ENCODE results near the gene MARCHF3.
"Not testable (repeated sequence)": the region's sequence is repeated elsewhere in the genome, so short reads cannot be mapped to it uniquely, and the experiment has no call there.

MARCHF3 gene

DNA sequence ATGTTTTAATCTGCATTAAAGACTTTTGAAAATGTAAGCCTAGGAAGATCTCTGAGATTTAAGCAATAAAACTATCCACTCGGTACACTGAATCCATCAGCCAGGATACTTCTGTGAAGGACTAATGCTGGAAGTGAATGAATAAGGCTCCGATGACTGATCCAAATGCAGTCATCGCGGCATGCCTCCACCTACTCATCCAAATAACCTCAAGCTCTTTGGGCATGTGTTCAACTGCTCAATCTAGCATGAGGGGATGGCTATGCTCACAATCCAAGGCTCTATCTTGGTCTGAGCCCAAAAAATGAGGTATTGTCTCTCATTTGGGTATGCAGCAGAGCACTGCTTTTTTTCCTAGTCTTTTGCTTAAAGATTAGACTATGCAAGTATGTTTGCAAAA is 19.2 kb downstream of the MARCHF3 start:
- DNase-seq: peak; percentile 68 to 90

DNA sequence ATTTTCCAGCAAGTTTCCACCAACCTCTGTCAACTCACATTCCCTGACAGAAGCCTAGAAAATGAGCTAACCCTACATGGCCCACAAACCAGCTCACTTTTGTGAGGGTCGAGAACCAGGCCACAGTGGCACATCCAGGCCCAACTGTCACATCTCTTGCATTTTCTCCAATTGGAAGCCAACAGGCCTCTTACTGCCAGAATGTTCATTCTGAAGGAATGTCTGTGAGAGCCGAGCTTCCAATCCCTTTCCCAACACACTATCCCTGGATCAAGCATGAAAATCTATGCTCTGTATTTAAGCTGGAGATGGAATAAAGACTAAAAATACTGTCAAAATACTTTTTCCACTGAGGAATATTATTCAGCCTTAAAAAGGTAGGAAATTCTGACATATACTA is 20.0 kb downstream of the MARCHF3 start:
- no peak for DNase-seq

DNA sequence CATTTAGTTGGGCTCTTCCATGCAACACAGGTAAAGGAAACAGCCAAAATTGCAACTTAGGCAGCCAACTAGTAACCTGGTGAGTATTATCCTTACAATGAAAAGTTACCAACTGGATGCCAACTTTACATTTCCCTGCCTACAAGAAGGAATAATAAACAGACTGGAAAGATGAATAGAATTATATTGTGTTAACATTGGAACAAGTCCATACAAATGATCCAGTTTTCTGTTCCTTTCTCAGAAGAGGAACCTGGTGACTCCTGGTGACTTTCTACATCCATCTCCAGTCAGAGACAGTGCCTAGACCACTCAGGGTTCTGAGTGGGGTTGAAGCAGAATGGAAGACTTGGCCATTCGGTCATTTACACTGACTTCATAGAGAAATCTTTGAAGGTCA is 20.6 kb downstream of the MARCHF3 start:
- DNase-seq: no peak

DNA sequence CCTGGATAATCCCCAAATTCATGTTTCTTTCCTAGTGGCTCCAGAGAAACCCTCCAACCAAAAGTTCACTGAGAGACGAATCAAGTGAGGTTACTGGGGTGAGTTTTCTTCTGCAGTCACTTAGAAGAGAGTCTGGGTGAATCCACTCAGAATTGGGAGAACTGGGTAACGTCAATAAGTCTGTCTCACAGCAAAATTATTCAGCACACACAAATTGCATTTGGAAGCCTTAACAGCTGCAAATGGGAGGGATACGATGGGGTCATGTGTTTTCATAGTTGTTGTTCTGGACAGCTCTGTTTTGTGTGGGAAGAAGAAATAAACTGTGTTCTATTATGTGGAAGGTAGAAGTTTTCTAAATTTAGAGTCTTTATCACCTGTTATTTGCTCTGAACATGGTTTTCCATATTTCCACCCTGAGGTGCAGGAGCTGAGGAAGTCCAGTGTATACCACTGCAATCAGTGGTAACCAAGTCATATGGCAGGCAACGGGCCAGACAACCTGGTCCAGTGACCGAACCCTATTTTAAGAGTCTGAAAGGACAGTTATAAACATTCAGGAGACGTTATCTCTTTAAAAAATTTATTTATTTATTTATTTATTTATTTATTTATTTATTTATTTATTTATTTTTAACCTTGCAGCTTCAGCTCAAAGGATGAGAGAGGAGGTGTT is 21.9 kb downstream of the MARCHF3 start:
- no peak for DNase-seq

DNA sequence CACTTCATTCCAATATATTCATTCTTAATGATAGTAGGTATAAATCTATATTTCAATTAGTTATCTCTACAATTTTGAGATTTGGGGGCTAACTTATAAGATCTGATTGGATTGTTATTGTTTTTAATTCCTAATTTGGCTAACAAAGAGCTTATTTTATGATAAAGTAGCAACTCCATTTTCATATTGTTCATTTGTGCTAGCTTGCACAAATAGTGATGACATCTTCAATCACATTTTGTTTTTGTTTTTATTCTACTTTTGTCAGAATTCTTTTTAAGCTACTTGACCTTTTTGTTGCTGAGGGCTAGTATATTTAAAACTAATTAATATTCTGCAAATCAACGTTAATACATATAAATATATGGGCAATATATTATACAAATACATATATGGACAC is 22.8 kb downstream of the MARCHF3 start:
- no peak for DNase-seq

DNA sequence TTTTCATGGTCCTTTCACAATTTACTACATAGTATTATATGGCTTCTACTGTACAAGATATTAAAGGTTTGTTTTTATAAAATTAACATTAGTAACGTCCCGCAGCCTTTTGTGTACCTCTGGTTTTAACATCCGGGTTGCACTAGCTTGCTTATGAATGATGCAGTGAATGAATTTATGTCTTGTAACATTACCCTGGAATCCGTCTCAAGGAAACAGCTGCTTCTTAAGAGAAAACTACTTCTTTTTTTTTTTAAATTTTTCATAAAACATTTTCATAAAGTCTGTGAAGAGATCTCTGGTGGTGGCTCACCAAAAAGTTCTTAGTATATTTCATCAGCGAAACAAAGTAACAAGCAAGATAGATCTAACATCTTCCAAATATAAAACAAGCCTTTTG is 23.6 kb downstream of the MARCHF3 start:
- DNase-seq: no peak

DNA sequence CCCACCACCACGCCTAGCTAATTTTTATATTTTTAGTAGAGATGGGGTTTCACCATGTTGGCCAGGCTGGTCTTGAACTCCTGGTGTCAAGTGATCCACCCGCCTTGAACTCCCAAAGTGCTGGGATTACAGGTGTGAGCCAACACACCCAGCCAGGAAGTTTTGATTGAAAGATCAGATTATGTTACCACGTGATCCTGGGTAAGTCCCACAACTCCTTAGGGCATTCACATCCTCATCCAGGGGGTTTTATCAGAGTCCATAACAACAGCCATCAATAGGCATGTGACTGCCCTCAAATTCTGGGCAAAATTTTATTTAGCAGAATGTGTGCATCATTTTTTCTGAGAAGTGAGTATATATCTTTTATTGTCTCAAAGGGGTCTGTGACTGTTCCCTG is 25.1 kb downstream of the MARCHF3 start:
- not testable (repeated sequence) for DNase-seq

DNA sequence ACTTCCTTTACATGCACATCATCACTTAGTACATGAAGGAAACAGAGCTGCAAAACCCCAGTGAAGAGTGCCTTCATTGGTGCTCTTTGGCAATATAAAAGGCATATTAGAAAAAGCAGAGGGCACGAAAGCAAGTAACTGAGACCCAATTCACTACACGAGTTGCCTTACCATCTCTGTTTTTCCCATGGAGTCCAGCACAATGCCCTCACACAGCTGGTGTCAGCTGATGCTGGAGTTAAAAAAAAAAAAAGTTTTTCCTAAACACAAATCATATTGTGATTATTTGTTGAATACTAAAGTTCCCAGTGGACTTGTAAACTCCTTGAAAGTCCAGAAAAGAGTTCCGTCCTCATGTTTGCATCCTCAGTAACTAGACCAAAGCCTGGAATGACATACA is 25.6 kb downstream of the MARCHF3 start:
- DNase-seq: no peak

DNA sequence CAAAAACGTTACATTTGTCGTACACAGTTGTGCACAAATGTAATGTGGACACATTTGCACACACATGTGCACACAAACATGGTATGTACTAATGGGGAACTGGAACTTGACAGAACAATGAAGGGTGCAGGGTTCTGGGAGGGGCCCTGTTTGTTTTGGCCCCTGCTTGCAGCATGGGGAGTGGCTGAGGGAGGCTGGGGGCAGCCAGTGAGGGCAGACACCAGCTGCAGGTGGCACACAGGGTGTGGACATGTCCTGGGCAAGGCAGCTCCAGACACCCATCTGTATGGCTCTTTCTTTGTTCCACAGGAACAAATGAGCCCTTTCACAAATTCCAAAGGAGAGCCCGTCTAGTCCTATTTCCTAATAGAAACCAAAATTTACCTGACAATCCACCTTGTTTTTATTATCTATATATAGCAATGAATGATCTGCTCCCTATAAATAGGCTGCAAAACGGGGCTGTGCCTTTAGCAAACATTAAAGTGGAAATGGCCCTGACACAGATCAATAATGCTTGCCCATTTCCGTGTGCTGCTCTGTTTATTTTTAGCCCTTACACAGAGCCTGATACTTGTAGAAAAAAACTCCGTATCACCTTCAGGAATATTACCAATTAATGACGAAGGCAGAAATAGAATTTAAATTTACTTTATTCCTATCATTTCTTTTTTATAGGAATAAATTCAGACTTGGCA is 26.4 kb downstream of the MARCHF3 start:
- no peak for DNase-seq

DNA sequence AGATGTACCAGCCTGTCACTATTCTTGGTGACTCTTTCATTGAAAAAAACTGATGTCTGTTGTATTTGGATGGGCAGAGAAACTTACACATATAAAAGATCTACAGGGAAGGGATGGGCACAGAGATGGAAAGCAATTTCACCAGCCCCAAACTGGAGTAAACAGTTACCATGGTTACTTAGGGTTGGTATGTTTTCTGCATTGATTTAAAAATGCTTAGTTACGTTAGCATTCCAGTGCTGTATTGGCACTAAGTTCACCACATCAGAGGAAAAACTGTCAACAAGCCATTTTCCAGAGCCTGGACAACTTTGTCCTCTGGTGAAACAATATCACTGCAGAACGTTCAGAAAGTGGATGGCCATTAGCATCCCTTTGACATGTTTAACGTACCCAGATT is 28.0 kb downstream of the MARCHF3 start:
- no peak for DNase-seq

DNA sequence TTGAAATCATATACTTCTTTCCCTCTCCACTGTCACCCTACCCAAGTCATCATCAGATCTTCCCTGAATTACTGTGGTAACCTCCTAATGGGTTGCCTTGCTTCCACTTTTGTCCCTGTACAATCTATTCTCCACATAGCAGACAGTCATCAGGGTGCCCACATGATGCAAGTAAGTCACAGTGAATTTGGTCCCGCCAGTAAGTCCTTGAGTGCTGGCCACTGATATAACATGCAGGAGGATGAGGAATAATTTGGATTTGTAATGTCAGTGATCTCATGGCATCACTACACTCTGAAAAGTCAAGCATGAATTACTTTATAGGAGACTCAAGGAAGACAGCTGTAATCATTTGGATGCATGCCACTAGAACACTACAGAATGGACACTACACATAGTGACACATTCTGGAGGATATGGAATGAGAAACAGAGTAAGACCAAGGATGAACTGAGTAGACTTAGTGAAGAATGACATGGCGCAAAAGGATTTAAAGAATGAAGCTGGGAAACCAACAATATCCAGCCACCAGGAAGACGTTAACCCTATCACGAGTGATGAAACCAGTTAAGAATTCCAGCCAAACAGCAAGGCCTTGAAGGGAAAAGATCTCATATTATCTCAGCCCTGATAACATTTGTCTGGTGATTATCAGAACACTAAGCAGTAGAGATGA is 28.6 kb downstream of the MARCHF3 start:
- DNase-seq: no peak

DNA sequence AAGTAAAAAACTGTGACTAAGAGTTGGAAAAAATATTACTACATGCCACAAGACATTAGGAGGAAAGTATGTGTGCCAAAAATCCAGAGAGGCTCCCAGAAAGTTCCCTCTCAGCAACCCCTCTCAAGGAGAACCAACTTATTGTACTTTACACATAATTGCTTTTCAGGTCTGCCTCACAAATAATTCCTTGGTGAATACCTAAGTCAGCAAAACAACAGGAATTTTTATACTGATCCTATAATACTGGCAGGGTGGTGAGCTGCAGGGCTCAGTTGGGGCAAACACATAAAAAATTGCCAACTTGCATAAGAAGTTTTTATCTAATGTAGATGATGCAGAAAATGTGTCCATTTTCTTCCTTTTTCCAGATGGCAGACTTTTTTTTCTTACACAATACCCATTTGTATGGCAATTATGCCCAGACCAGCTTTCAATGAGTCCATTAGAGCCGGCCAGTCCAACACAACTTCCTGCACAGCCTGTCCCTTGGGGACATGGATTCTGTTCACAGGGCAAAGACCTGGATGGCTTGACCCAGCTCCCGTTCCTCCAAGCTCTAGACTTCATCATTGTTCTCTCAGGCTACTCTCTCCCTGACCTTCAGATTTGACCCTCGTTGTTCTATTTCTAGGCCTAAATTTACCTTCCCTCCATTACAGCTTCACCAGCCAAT is 31.3 kb downstream of the MARCHF3 start:
- peak in 1 of 2 experiments; percentile 50 for DNase-seq

DNA sequence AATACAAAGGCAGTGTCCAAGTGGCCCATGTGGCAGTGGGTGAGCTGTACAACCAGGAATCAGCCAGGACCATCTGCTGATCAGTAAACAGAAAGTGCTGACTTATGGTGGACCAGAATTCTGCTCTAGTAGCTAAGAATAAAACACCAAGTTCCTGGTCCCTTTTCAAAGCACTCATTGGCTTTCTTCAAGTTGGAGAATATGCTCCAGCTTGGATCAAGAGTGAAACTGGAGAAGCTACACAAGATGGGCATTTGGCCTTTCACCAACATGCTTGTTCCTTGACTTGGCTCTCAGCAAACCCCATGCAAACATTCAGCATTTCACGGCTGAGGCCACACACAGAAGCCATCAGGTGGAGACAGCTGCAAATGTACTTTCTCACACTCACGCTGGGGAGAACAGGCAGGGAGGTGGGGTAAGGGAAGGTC is 32.1 kb downstream of the MARCHF3 start:
- DNase-seq: peak; percentile 72 to 92

DNA sequence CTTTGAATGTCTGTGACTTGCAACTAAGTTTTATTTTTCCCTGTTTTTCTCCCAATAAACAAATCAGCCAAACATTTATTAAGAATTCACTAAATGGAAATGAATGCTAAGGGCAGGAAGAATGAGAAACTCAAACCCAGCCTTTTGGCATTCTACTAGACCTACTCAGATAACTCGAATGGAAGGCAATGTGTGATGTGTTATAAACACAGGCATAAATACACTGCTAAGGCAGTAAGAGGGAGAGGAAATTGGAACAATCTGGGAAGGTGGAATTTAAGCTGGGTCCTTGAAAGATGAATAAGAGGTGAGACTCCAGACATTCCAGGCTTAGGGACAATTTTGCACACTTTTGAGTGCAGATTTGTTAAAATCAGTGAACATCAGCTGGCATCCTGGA is 34.7 kb downstream of the MARCHF3 start:
- DNase-seq: no peak

DNA sequence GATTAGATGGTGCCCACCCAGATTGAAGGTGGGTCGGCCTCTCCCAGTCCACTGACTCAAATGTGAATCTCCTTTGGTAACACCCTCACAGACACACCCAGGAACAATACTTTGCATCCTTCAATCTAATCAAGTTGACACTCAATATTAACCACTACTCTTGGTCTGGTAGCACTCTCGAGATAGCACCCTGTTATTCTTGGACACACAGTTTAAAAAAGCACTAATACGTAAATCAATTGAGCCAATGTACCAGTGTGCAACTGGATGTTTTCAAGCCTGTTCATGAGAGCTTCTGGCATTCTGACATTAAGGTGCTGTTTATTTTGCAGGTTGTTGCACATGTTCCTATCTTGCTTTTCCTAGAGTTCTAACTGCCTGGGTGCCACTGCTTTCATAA is 35.3 kb downstream of the MARCHF3 start:
- no peak for DNase-seq

DNA sequence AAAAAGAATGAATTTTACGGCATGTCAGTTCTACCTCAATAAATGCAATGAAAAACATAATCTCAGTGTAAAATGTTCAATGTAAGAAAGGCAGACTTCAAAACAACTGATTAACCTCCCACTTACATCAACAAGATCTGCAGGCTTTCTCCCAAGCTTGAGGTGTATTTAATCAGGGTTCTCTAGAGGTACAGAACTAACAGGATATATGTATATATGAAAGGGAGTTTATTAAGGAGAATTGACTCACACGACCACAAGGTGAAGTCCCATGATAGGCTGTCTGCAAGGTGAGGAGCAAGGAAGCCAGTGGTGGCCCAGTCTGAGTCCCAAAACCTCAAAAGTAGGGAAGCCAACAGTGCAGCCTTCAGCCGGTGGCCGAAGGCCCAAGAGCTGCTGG is 35.9 kb downstream of the MARCHF3 start:
- no peak for DNase-seq

DNA sequence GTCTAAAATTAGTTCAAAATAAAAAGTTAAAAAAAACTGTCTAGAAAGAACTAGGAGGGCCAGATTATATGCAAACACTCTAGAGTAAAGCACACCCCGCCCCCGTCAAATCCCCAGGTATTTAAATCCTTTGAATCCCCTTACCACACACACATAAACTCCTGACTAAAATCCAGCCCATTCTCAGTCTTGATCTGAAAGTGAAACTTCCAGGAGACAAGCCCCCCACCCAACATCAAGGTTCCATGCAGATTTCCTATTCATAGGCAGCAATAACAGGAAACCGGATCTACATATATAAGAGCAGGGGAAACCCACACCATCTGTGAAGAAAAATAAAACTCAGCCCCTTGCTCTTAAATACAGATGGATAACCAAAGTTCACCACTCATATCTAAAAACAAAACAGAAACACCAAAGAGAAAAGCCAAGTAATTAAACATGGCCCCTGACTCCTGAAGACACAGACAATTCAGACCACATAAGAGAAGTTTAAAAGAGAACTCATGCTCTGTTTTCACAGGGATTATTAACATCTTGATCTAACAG is 42.3 kb downstream of the MARCHF3 start:
- DNase-seq: no peak

DNA sequence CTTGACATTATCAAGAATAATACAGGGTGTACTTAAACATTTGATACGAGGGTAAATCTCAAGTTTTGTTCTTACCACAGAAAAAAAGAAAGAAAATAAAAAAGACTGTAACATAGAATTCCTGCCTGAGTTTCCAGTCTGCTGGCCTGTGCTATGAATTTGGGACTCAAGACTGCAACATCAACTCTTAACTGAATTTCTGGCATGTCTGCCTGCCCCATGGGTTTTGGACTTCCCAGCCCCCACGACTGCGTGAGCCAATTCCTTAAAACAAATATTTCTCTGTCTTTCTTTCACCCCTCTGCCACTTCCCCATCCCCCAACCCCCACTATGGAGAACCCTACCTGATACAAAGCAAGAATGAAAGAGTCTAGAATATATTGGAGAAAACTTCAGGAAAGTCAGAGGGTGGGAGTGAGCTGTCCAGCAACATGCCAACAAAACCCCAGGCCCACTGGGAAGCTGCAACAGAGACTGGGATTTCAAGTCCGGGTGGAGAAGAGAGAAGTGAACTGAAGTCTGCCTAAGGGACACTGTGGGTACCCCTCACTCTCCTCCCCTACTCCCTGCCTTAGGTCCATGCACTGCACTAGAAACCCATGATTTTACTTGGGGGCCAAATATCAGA is 43.0 kb downstream of the MARCHF3 start:
- no peak for DNase-seq

DNA sequence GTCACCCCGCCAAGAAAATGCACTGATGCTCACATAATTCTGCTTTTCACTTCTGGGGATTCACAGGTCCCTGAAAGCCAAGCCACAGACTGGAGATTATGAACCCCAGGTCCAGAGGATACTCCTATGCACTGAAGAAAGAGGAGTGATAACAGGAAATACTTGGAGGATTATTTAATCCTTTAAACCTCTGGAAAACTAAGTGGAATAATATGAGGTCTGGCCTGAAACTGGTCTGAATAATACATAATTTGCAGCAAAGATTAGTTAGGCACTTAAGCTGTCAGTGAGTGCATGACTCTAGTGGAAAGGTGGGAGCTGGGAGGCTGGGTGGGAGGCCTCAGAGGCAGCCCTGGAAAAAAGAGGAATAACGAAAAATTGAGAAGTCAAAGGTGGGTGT is 45.7 kb downstream of the MARCHF3 start:
- DNase-seq: no peak

DNA sequence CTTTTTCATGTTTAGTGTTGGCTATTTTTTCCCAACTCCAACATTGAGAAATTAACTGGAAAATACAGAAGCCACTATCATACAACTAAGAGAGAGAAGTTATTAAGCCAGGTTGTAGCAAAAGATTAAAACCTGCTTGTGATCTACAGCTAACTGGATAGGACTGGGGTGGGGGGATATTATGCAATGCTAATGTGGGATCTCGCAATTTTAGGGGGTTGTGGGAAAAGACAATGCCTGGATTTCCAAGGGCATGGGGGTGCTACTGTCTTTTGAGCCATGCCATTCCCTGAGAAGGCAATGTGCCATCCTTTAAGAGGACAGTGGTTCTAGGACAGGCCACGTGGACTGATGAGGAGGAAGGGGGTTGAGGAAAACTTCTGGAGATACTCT is 46.5 kb downstream of the MARCHF3 start:
- DNase-seq: no peak

DNA sequence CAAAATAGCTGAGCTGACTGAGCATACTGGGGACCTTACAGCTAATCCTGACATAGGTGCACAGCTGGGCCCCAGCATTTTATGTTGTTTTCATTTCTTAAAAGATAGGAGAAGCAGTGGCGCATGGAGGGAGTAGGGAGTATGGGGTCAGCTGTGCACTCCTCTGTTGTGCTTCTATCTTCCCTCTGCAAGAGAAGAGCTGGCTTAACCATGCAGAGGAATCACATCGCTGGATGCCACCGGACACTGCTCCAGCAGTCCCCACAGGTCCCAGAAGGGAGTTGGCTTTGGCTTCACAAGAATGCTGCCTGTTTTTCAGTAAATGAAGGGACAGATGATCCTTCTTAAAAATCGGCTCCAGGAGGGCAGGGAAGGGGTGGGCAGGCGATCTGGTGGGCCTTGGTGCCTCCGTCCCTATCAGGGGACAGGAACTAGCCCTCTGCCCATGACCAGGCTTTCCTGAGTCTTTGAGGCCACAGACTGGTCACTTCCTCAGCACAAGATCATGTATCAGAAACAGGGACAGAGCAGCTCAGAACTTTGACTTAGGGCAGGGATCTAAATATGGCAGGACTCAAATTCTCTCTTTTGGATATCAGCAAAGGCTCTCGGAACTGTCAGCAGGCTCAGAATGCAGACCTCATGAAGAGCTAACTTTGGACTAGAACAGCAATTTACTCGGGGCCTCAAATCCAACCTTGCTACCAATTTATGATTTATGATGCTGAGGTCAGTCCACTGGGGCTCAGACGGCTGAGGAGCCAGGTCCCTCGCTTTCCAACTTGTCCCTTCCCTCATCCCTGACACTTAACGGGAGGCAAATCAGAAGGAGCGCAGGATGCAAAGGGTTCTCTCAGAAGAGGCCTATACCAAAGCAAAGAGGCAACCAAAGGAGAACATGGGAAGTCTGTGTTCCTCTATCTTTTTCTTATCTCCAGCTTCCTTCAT is 47.2 kb downstream of the MARCHF3 start:
- DNase-seq: no peak

DNA sequence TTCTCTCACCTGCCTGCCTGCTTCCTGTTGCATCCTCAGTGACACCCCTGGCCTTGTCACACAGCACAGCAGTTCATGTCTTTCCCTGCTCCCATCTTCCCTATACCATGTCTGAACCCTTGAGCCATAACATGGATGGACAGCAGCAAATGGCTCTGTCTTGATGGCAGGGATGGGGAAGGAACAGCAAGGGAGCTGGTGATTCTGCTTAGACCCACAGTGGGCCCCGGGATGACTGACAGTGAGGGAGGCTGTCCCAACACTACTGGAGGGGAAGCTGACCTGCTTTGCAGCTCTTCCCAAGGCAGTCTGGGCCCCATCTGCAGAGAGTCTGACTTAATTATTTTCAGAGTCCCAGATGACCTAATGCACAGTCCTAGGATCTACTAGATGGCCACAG is 48.2 kb downstream of the MARCHF3 start:
- no peak for DNase-seq
